HCT116 (cell line): ENCODE measurements around the gene NGFR. TPM values are rescaled to one million over a fixed set of nuclear protein-coding genes. Genes with fewer than 3 reads are reported as not detected.

ENCODE experiments used
- ATAC-seq: fragments of 200-7000 bp; cut with Tn5 transposase; 2 replicates; pipeline ENCODE4 v1.9.1; 2020; ENCODE audit warnings: mild to moderate bottlenecking, moderate library complexity
- BruUV-seq: library from RNA; stranded (reverse); fragments of 400-500 nt; replicated peaks from 2 replicates; lab custom pipeline; 2021; lab: Mats Ljungman, UMichigan
- CTCF ChIA-PET: fragments of 300-600 bp; sonication (Branson Sonifier 250); formaldehyde crosslinking; loops from one replicate; lab custom pipeline; 2021; ENCODE audit warnings: antibody characterized with exemption; lab: Charles Lee
- POLR2A ChIA-PET: fragments of 300-600, 350-600 bp; sonication (Branson Sonifier 250); formaldehyde crosslinking; loops from one replicate; lab custom pipeline; 2021; ENCODE audit warnings: antibody characterized with exemption; lab: Charles Lee
- RAD21 ChIA-PET, 2 experiments: fragments of 300-600 bp; sonication (Branson Sonifier 250); formaldehyde crosslinking; loops; one replicate each; lab custom pipeline; 2023; ENCODE audit warnings: low total read pairs in 2 of 2; ENCODE audit not compliant: uncharacterized antibody in 2 of 2, unreplicated experiment in 2 of 2, low non-redundant PET in 1 of 2; lab: Charles Lee
- DNase-seq: peaks from one replicate; pipeline ENCODE4 v3.0.0-alpha.2; 2010; ENCODE audit warnings: low read depth, low spot score
- H2AFZ ChIP-seq: fragments of 200-600 bp; shearing (Covaris generic), sonication (generic); 2 replicates; pipeline ENCODE4 v1.6.1; 2017; ENCODE audit warnings: low read depth, mixed run types, mixed read lengths, antibody characterized with exemption, low read length; ENCODE audit not compliant: poor library complexity, severe bottlenecking
- H3K27ac ChIP-seq: 2 replicates; pipeline ENCODE4 v1.5.1; 2012; ENCODE audit warnings: low read depth, low read length
- H3K27me3 ChIP-seq: fragments of 200-600 bp; sonication (generic); 2 replicates; pipeline ENCODE4 v1.6.1; 2016; ENCODE audit warnings: mixed run types, low read length, mixed read lengths; ENCODE audit not compliant: insufficient read depth
- H3K36me3 ChIP-seq, 2 experiments: fragments of 200-500 bp in 1 of 2; fragments of 200-600 bp in 1 of 2; sonication (Bioruptor generic) in 1 of 2; sonication (generic) in 1 of 2; 2 replicates each; pipeline versions ENCODE4 v1.5.1 to v1.6.1; 2014 to 2016; ENCODE audit warnings: low read length in 2 of 2, inconsistent platforms in 1 of 2, mixed read lengths in 1 of 2, mixed run types in 1 of 2; ENCODE audit not compliant: insufficient read depth in 2 of 2, control insufficient read depth in 1 of 2
- H3K4me1 ChIP-seq, 2 experiments: fragments of 200-600 bp in 1 of 2; sonication (generic) in 1 of 2; 2 replicates each; pipeline versions ENCODE4 v1.5.1 to v1.6.1; 2012 to 2017; ENCODE audit warnings: low read length in 2 of 2, inconsistent platforms in 1 of 2, mild to moderate bottlenecking in 1 of 2, mixed read lengths in 1 of 2, mixed run types in 1 of 2, moderate library complexity in 1 of 2; ENCODE audit not compliant: insufficient read depth in 2 of 2, control insufficient read depth in 1 of 2
- H3K4me2 ChIP-seq: fragments of 200-600 bp; sonication (generic); 2 replicates; pipeline ENCODE4 v1.6.1; 2017; ENCODE audit warnings: mixed run types, low read length, mixed read lengths
- H3K4me3 ChIP-seq, 2 experiments: fragments of 200-600 bp in 1 of 2; sonication (generic) in 1 of 2; replicated peaks in 1 of 2; 2 replicates each; pipeline ENCODE4 v1.5.1; 2011 to 2016; ENCODE audit warnings: low read length in 2 of 2, control low read depth in 1 of 2, low read depth in 1 of 2, mild to moderate bottlenecking in 1 of 2, mixed read lengths in 1 of 2, mixed run types in 1 of 2
- H3K79me2 ChIP-seq: fragments of 200-600 bp; sonication (generic); 2 replicates; pipeline ENCODE4 v1.6.1; 2017; ENCODE audit warnings: mild to moderate bottlenecking, mixed run types, low read length, moderate library complexity, mixed read lengths; ENCODE audit not compliant: insufficient read depth
- H3K9ac ChIP-seq: fragments of 200-600 bp; sonication (generic); 2 replicates; pipeline ENCODE4 v1.6.1; 2016; ENCODE audit warnings: low read length, mixed read lengths
- H3K9me2 ChIP-seq: fragments of 200-600 bp; sonication (generic), shearing (Covaris generic); 2 replicates; pipeline ENCODE4 v1.6.1; 2017; ENCODE audit warnings: mixed run types, mild to moderate bottlenecking, moderate library complexity; ENCODE audit not compliant: insufficient read depth
- H3K9me3 ChIP-seq, 2 experiments: fragments of 200-500 bp in 1 of 2; fragments of 200-600 bp in 1 of 2; sonication (Bioruptor generic) in 1 of 2; sonication (generic) in 1 of 2; 2 replicates each; pipeline ENCODE4 v1.6.1; 2014 to 2017; ENCODE audit warnings: low read length in 2 of 2, mixed read lengths in 2 of 2, inconsistent platforms in 1 of 2, low read depth in 1 of 2, mild to moderate bottlenecking in 1 of 2, mixed run types in 1 of 2, moderate library complexity in 1 of 2; ENCODE audit not compliant: control insufficient read depth in 1 of 2, insufficient read depth in 1 of 2
- H4K20me1 ChIP-seq: fragments of 200-600 bp; sonication (generic), shearing (Covaris generic); 2 replicates; pipeline ENCODE4 v1.6.1; 2017; ENCODE audit warnings: mixed run types, mild to moderate bottlenecking, moderate library complexity; ENCODE audit not compliant: insufficient read depth
- ATF3 ChIP-seq: IDR thresholded peaks from 2 replicates; pipeline ENCODE4 v1.6.1; 2012
- SRF ChIP-seq: IDR thresholded peaks from 2 replicates; pipeline ENCODE4 v1.6.1; 2012; ENCODE audit warnings: low read depth
- YY1 ChIP-seq: IDR thresholded peaks from 2 replicates; pipeline ENCODE4 v1.6.1; 2011; ENCODE audit warnings: low read length, low read depth, moderate library complexity, mild to moderate bottlenecking; ENCODE audit not compliant: insufficient replicate concordance; ENCODE audit errors: extremely low read depth
- ZFX ChIP-seq: fragments of 450-650 bp; IDR thresholded peaks from 2 replicates; pipeline ENCODE4 v1.6.1; 2017
- intact Hi-C: fragments of 100-400 bp; cut with micrococcal nuclease; formaldehyde crosslinking; loops from 2 replicates; pipeline ENCODE4 v1.10.0; 2022
- total RNA-seq: library from RNA; stranded (reverse); gene quantifications from one replicate; pipeline ENCODE4 v1.2.1, GENCODE V29; 2021; ENCODE audit not compliant: unreplicated experiment

The NGFR gene
- total RNA-seq, 1 experiment from 2014 or later, result 6.1 TPM

- intact Hi-C loops, result no loop called here
- no peaks in the 10 kb centered on the region for H4K20me1 ChIP-seq
- ChIA-PET POLR2A (no interaction called here), RAD21 (no interaction called here), CTCF (no interaction called here)
- no peaks in the 10 kb centered on the region for H3K36me3 ChIP-seq
- no TSS peak for BruUV-seq
- H3K9me2 ChIP-seq, result no peaks in the 10 kb centered on the region
- H3K9ac ChIP-seq, result no peak overlapping the region
- ATAC-seq (0 out of 2 replicates have a peak, but pooled peaks have one; percentile 26), DNase-seq (no peak)
- peaks cover 8% of the 10 kb centered on the region; the same call in 1 of the 2 replicates for H3K27me3 ChIP-seq
- H2AFZ ChIP-seq, result no peak overlapping the region
- H3K4me2 ChIP-seq, result no peak overlapping the region
- H3K9me3 ChIP-seq, result no peaks in the 10 kb centered on the region
- peaks cover 5 to 27% of the 10 kb centered on the region in 2 experiments; a peak in 3 of 4 replicates for H3K4me1 ChIP-seq
- no peak overlapping the region for H3K27ac ChIP-seq
- no peak overlapping the region for H3K4me3 ChIP-seq
- H3K79me2 ChIP-seq, result no peaks in the 10 kb centered on the region
- TF ChIP-seq SRF (no peak), ATF3 (no peak)
These were observed 42.9 kb upstream of the NGFR start for GRCh38 chr17:49452201-49452600.

GRCh38 chr17:49452661-49453060, 42.4 kb upstream of the NGFR start:
- CTCF ChIA-PET, result no interaction called here
- POLR2A ChIA-PET, result no interaction called here
- Histone ChIP-seq H3K4me2 (no peak overlapping the region), H2AFZ (no peak overlapping the region), H3K27ac (no peak overlapping the region), H3K9me2 (no peaks in the 10 kb centered on the region), H3K9me3 (no peaks in the 10 kb centered on the region), H3K79me2 (no peaks in the 10 kb centered on the region), H3K9ac (no peak overlapping the region)
- RAD21 ChIA-PET, result no interaction called here
- no TSS peak for BruUV-seq
- no peak for TF ChIP-seq YY1
- 0 out of 2 replicates have a peak, but pooled peaks have one; percentile 9 for TF ChIP-seq ZFX
- TF ChIP-seq, all 23 proteins: peak for 1
- Histone ChIP-seq H3K36me3 (no peaks in the 10 kb centered on the region), H3K4me1 (peaks cover 5 to 27% of the 10 kb centered on the region in 2 experiments; a peak in 3 of 4 replicates), H3K4me3 (no peak overlapping the region), H4K20me1 (no peaks in the 10 kb centered on the region), H3K27me3 (peaks cover 13% of the 10 kb centered on the region; the same call in 1 of the 2 replicates)
- intact Hi-C loops, result no loop called here
- DNase-seq, result no peak
- ATAC-seq, result no peak
